GM12878 (cell line): ENCODE measurements around the gene ESR1. TPM values are rescaled to one million over a fixed set of nuclear protein-coding genes. Genes with fewer than 3 reads are reported as not detected.

ENCODE experiments used
- ATAC-seq: fragments of 200-7000 bp; cut with Tn5 transposase; 3 replicates; pipeline ENCODE4 v1.9.1; 2020; ENCODE audit warnings: mild to moderate bottlenecking, moderate library complexity
- BruUV-seq: library from RNA; stranded (reverse); fragments of 400-500 nt; replicated peaks from 2 replicates; lab custom pipeline; 2021; lab: Mats Ljungman, UMichigan
- CTCF ChIA-PET: fragments of 300-600 bp; sonication (Branson Sonifier 250); formaldehyde crosslinking; extraction: SDS; loops from one replicate; lab custom pipeline; 2021; ENCODE audit warnings: inconsistent platforms; lab: Yijun Ruan, JAX
- POLR2A ChIA-PET: fragments of 350-600 bp; formaldehyde crosslinking; extraction: SDS; loops from one replicate; lab custom pipeline; 2021; ENCODE audit warnings: inconsistent platforms; lab: Charles Lee
- RAD21 ChIA-PET: fragments of 300-600 bp; sonication (Branson Sonifier 250); formaldehyde crosslinking; loops from one replicate; lab custom pipeline; 2023; ENCODE audit warnings: antibody characterized with exemption; ENCODE audit not compliant: unreplicated experiment; lab: Charles Lee
- SMC1A ChIA-PET: fragments of 300-600 bp; sonication (Branson Sonifier 250); formaldehyde crosslinking; loops from one replicate; lab custom pipeline; 2023; ENCODE audit not compliant: unreplicated experiment, uncharacterized antibody; lab: Charles Lee
- DNase-seq: peaks from one replicate; pipeline ENCODE4 v3.0.0-alpha.2; 2011; ENCODE audit warnings: low read depth, low spot score
- FAIRE-seq: peaks from 3 replicates; lab custom pipeline; 2011; peaks lifted over from hg19 to GRCh38; lab: Jason Lieb, UNC
- H2AFZ ChIP-seq: 2 replicates; pipeline ENCODE4 v1.6.0; 2011; ENCODE audit warnings: low read depth, low read length, control low read depth; ENCODE audit not compliant: control insufficient read depth
- H3K27ac ChIP-seq: 2 replicates; pipeline ENCODE4 v1.5.1; 2011; ENCODE audit warnings: control low read depth; ENCODE audit not compliant: control insufficient read depth, insufficient read depth
- H3K27me3 ChIP-seq, 2 experiments: replicated peaks in 1 of 2; 2 replicates each; pipeline versions ENCODE4 v1.6.0 to v1.6.1; 2011; ENCODE audit warnings: low read length in 1 of 2; ENCODE audit not compliant: control insufficient read depth in 2 of 2, insufficient read depth in 2 of 2
- H3K36me3 ChIP-seq, 2 experiments: 2 replicates each; pipeline ENCODE4 v1.5.1; 2011; ENCODE audit warnings: low read length in 1 of 2; ENCODE audit not compliant: control insufficient read depth in 2 of 2, insufficient read depth in 2 of 2
- H3K4me1 ChIP-seq: 2 replicates; pipeline ENCODE4 v1.6.1; 2011; ENCODE audit warnings: mild to moderate bottlenecking, low read length, moderate library complexity, mixed read lengths; ENCODE audit not compliant: control insufficient read depth, insufficient read depth
- H3K4me2 ChIP-seq: 2 replicates; pipeline ENCODE4 v1.6.0; 2011; ENCODE audit warnings: control low read depth; ENCODE audit not compliant: control insufficient read depth, insufficient read depth
- H3K4me3 ChIP-seq: fragments of 200-600 bp; sonication (generic); 2 replicates; pipeline ENCODE4 v1.5.1; 2016
- H3K79me2 ChIP-seq: 2 replicates; pipeline ENCODE4 v1.6.0; 2011; ENCODE audit warnings: low read length; ENCODE audit not compliant: control insufficient read depth, insufficient read depth
- H3K9ac ChIP-seq: 2 replicates; pipeline ENCODE4 v1.8.0; 2011; ENCODE audit warnings: low read length, control low read depth, mixed read lengths; ENCODE audit not compliant: control insufficient read depth, insufficient read depth
- H3K9me3 ChIP-seq: replicated peaks from 3 replicates; pipeline ENCODE4 v1.5.1; 2011; ENCODE audit warnings: mild to moderate bottlenecking, low read length; ENCODE audit not compliant: control insufficient read depth, insufficient read depth
- H4K20me1 ChIP-seq: 2 replicates; pipeline ENCODE4 v1.6.0; 2011; ENCODE audit not compliant: control insufficient read depth, insufficient read depth
- BRCA1 ChIP-seq: IDR thresholded peaks from 2 replicates; pipeline ENCODE4 v1.6.1; 2011; ENCODE audit warnings: low read depth, low read length, improper control_type of control experiment
- CHD4 ChIP-seq: fragments of 200-600 bp; sonication (generic); IDR thresholded peaks from 2 replicates; pipeline ENCODE4 v1.6.1; 2016; ENCODE audit warnings: mild to moderate bottlenecking
- EZH2 ChIP-seq: IDR thresholded peaks from 2 replicates; pipeline ENCODE4 v1.6.1; 2012; ENCODE audit warnings: low read depth, mild to moderate bottlenecking, control low read depth, inconsistent platforms, low read length, borderline replicate concordance; ENCODE audit not compliant: control insufficient read depth
- HDAC2 ChIP-seq: fragments of 200-600 bp; sonication (generic); IDR thresholded peaks from 2 replicates; pipeline ENCODE4 v1.6.1; 2017
- MTA2 ChIP-seq: fragments of 450-650 bp; IDR thresholded peaks from 2 replicates; pipeline ENCODE4 v1.6.1; 2016; ENCODE audit warnings: low read depth, mild to moderate bottlenecking, moderate library complexity
- MYB ChIP-seq: fragments of 150-350 bp; IDR thresholded peaks from 2 replicates; pipeline ENCODE4 v1.6.1; 2014; ENCODE audit warnings: mild to moderate bottlenecking, low read depth, low read length, borderline replicate concordance
- NFIC ChIP-seq: IDR thresholded peaks from 2 replicates; pipeline ENCODE4 v1.6.1; 2012; ENCODE audit warnings: low read depth, mild to moderate bottlenecking, inconsistent platforms, low read length, moderate library complexity
- NRF1 ChIP-seq: conservative IDR thresholded peaks from 2 replicates; pipeline ENCODE4 v1.6.1; 2011; ENCODE audit warnings: mild to moderate bottlenecking, low read depth, low read length, improper control_type of control experiment
- POLR2AphosphoS5 ChIP-seq: IDR thresholded peaks from 2 replicates; pipeline ENCODE4 v1.6.1; 2011; ENCODE audit warnings: mild to moderate bottlenecking, low read length, inconsistent platforms
- SIX5 ChIP-seq: IDR thresholded peaks from 2 replicates; pipeline ENCODE4 v1.6.1; 2011; ENCODE audit warnings: mild to moderate bottlenecking, low read depth, low read length, moderate library complexity; ENCODE audit not compliant: severe bottlenecking
- SREBF1 ChIP-seq: IDR thresholded peaks from 2 replicates; pipeline ENCODE4 v1.6.1; 2012; ENCODE audit warnings: mild to moderate bottlenecking, low read length
- ZNF384 ChIP-seq: IDR thresholded peaks from 2 replicates; pipeline ENCODE4 v1.6.1; 2012; ENCODE audit warnings: low read depth, mild to moderate bottlenecking, low read length, improper control_type of control experiment, borderline replicate concordance
- ZNF622 ChIP-seq: fragments of 450-650 bp; IDR thresholded peaks from 2 replicates; pipeline ENCODE4 v1.6.1; 2017; ENCODE audit warnings: mild to moderate bottlenecking, inconsistent platforms
- WGBS: methylation state at CpG from one replicate; pipeline ENCODE4 v1.1.6; 2016; ENCODE audit warnings: low lambda C conversion rate; ENCODE audit not compliant: insufficient replicate concordance, insufficient coverage; ENCODE audit errors: missing lambda C conversion rate; 5-methylcytosine and 5-hydroxymethylcytosine counted together
- in situ Hi-C: fragments of 300-500 bp; cut with MboI; formaldehyde crosslinking; loops from 9 replicates; pipeline ENCODE4 v1.14.3; 2018; ENCODE audit warnings: mixed read lengths
- intact Hi-C: fragments of 100-400 bp; cut with micrococcal nuclease; formaldehyde crosslinking; loops from one replicate; pipeline ENCODE4 v1.14.2; 2022; ENCODE audit not compliant: unreplicated experiment
- polyA plus RNA-seq, 11 experiments: library from polyadenylated mRNA; depleted of rRNA in 4 of 11; unstranded in 6 of 11; stranded (reverse) in 5 of 11; fragments of >200 nt; fragmentation: Nextera tagmentation in 4 of 11; fragmentation: Illumina TruSeq in 1 of 11; extraction: Ambion mirVana in 4 of 11; extraction: Trizol in 1 of 11; gene quantifications; 1 replicate in 1 of 11; 2 replicates in 10 of 11; pipeline versions ENCODE4 v1.2.1 to v1.2.3, GENCODE V29; 2011 to 2016; ENCODE audit warnings: inconsistent platforms in 2 of 11, missing spikeins in 2 of 11, low read depth in 1 of 11
- total RNA-seq, 4 experiments: library from RNA; depleted of rRNA in 3 of 4; stranded (reverse); fragments of >200 nt in 3 of 4; fragmentation: Illumina TruSeq in 1 of 4; extraction: Trizol in 1 of 4; gene quantifications; 2 replicates each; pipeline versions ENCODE4 v1.2.1 to v1.2.3, GENCODE V29; 2013 to 2021
- TF ChIP-seq, protein P1 (sequence below): fragments of 450-650 bp; IDR thresholded peaks from 2 replicates; pipeline ENCODE4 v1.6.1; 2017; ENCODE audit warnings: low read depth, mild to moderate bottlenecking, moderate library complexity
- TF ChIP-seq, protein P2 (sequence below): fragments of 450-650 bp; IDR thresholded peaks from 2 replicates; pipeline ENCODE4 v1.6.1; 2016; ENCODE audit warnings: mild to moderate bottlenecking
- TF ChIP-seq, protein P3 (sequence below): IDR thresholded peaks from 2 replicates; pipeline ENCODE4 v1.6.1; 2012; ENCODE audit warnings: low read length, inconsistent platforms

Gene ESR1
- total and polyA plus RNA-seq, 10 of the 15 experiments (the other 5 are each of a cell fraction or from before 2014, with no cell fraction given): 0.03 to 0.51 (median 0.21) TPM; not detected in 4

DNA sequence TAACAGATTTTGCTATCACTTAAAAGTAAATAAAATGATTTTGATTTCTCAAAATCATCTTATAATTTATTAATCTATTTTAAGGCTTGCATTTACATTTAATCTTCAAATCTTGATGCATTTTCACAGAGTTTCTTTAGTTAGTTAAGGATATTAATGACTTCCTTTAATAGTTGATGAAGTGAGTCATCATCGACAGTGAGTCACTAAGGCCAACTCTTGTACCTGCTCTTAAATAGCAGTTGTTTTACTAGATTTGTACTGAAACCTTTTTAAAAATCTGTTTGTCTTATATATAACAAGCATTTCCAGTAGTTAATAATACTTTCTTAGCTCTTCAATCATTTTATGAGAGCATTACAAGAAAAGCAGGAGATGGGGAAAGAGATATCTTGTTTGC lies 191.7 kb downstream of the ESR1 start:
- no peak for DNase-seq
- no peak for ATAC-seq
- no peak overlapping the region for H3K9ac ChIP-seq
- SMC1A ChIA-PET: no interaction called here
- no peak overlapping the region for H3K27ac ChIP-seq
- H4K20me1 ChIP-seq: no peaks in the 10 kb centered on the region
- no peaks in the 10 kb centered on the region for H3K4me1 ChIP-seq
- no peak overlapping the region for H3K4me3 ChIP-seq
- no peaks in the 10 kb centered on the region for H3K79me2 ChIP-seq
- intact Hi-C loops (no loop called here), in situ Hi-C loops (no loop called here)
- BruUV-seq: no TSS peak
- FAIRE-seq: no peak
- 80% methylated on average over 1 of the region's 1 CpG for WGBS
- RAD21 ChIA-PET: interaction anchor here (1.8 kb wide), 1 partner anchor 309 kb away, joined by 5 read pairs; no protein-coding TSS in a partner anchor
- no peak overlapping the region for H2AFZ ChIP-seq
- H3K36me3 ChIP-seq: no peaks in the 10 kb centered on the region
- no peaks in the 10 kb centered on the region for H3K9me3 ChIP-seq
- CTCF ChIA-PET: no interaction called here
- H3K4me2 ChIP-seq: no peak overlapping the region
- H3K27me3 ChIP-seq: no peaks in the 10 kb centered on the region; a peak in 2 of 4 replicates
- TF ChIP-seq MYB: no peak
- no peak for TF ChIP-seq EZH2
- TF ChIP-seq CHD4: no peak
- TF ChIP-seq, protein P1, sequence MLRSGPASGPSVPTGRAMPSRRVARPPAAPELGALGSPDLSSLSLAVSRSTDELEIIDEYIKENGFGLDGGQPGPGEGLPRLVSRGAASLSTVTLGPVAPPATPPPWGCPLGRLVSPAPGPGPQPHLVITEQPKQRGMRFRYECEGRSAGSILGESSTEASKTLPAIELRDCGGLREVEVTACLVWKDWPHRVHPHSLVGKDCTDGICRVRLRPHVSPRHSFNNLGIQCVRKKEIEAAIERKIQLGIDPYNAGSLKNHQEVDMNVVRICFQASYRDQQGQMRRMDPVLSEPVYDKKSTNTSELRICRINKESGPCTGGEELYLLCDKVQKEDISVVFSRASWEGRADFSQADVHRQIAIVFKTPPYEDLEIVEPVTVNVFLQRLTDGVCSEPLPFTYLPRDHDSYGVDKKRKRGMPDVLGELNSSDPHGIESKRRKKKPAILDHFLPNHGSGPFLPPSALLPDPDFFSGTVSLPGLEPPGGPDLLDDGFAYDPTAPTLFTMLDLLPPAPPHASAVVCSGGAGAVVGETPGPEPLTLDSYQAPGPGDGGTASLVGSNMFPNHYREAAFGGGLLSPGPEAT: no peak
- TF ChIP-seq, all 136 proteins: peak for 0
- POLR2A ChIA-PET: no interaction called here

DNA sequence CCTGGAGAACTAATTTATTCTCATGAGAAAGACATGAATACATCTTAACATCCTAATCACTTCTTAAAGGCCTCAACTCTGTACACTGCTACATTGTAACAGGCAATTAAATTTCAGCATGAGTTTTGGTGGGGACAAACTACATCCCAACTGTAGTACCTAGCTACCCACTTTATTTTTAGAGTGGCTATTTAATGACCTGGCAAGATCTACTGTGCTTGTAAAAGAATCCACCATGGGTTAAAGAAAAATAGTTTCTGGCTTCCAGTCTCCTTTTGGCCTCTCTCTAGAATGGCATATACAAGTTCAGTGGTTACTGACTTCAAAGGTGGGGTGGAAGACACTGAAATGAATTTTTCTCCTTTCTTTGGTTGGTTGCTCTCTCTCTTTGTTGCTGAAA lies 193.9 kb downstream of the ESR1 start:
- in situ Hi-C loops (no loop called here), intact Hi-C loops (no loop called here)
- Histone ChIP-seq H2AFZ (no peak overlapping the region), H3K4me3 (no peak overlapping the region), H3K27me3 (no peaks in the 10 kb centered on the region; a peak in 1 of 4 replicates), H3K27ac (no peak overlapping the region), H3K4me2 (no peak overlapping the region), H4K20me1 (no peaks in the 10 kb centered on the region), H3K9ac (no peak overlapping the region), H3K4me1 (no peaks in the 10 kb centered on the region), H3K36me3 (no peaks in the 10 kb centered on the region), H3K9me3 (no peaks in the 10 kb centered on the region), H3K79me2 (no peaks in the 10 kb centered on the region)
- FAIRE-seq (no peak), DNase-seq (no peak), ATAC-seq (no peak)
- CTCF ChIA-PET: no interaction called here
- SMC1A ChIA-PET: no interaction called here
- no TSS peak for BruUV-seq
- RAD21 ChIA-PET: no interaction called here
- POLR2A ChIA-PET: no interaction called here
- TF ChIP-seq ZNF384 (no peak), NRF1 (no peak), MTA2 (no peak), HDAC2 (no peak), ZNF622 (no peak), BRCA1 (no peak), SIX5 (no peak), SREBF1 (no peak), NFIC (no peak), POLR2AphosphoS5 (no peak)
- TF ChIP-seq, protein P2, sequence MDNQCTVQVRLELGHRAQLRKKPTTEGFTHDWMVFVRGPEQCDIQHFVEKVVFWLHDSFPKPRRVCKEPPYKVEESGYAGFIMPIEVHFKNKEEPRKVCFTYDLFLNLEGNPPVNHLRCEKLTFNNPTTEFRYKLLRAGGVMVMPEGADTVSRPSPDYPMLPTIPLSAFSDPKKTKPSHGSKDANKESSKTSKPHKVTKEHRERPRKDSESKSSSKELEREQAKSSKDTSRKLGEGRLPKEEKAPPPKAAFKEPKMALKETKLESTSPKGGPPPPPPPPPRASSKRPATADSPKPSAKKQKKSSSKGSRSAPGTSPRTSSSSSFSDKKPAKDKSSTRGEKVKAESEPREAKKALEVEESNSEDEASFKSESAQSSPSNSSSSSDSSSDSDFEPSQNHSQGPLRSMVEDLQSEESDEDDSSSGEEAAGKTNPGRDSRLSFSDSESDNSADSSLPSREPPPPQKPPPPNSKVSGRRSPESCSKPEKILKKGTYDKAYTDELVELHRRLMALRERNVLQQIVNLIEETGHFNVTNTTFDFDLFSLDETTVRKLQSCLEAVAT: no peak
- TF ChIP-seq, protein P3, sequence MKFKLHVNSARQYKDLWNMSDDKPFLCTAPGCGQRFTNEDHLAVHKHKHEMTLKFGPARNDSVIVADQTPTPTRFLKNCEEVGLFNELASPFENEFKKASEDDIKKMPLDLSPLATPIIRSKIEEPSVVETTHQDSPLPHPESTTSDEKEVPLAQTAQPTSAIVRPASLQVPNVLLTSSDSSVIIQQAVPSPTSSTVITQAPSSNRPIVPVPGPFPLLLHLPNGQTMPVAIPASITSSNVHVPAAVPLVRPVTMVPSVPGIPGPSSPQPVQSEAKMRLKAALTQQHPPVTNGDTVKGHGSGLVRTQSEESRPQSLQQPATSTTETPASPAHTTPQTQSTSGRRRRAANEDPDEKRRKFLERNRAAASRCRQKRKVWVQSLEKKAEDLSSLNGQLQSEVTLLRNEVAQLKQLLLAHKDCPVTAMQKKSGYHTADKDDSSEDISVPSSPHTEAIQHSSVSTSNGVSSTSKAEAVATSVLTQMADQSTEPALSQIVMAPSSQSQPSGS: no peak
